SK-N-SH treated with all-trans-retinoic acid at 6 μM for 48 hours (cell line): Measurements from ENCODE around the gene KCNN4.

Source experiments
- ARNTL ChIP-seq: fragments of 450-650 bp; formaldehyde crosslinking; IDR thresholded peaks from 2 replicates; pipeline ENCODE4 v1.5.0; 2020; ENCODE audit warnings: low read depth, mild to moderate bottlenecking, moderate library complexity, borderline replicate concordance
- BACH2 ChIP-seq: fragments of 250-450 bp; sonication (Bioruptor Pico); IDR thresholded peaks from 2 replicates; pipeline ENCODE4 v1.9.0; 2021; ENCODE audit warnings: mild to moderate bottlenecking, borderline replicate concordance
- ESRRG ChIP-seq: fragments of 250-450 bp; sonication (Bioruptor Pico); IDR thresholded peaks from 2 replicates; pipeline ENCODE4 v1.6.1; 2021; ENCODE audit warnings: mild to moderate bottlenecking
- GLIS3 ChIP-seq: fragments of 250-450 bp; sonication (Bioruptor Pico); IDR thresholded peaks from 2 replicates; pipeline ENCODE4 v1.5.0; 2020; ENCODE audit warnings: mild to moderate bottlenecking, moderate library complexity
- ISL1 ChIP-seq: fragments of 250-450 bp; sonication (Bioruptor Pico); IDR thresholded peaks from 2 replicates; pipeline ENCODE4 v2.1.2; 2022; ENCODE audit warnings: mild to moderate bottlenecking, moderate library complexity
- PPARA ChIP-seq: fragments of 250-450 bp; sonication (Bioruptor Pico); IDR thresholded peaks from 2 replicates; pipeline ENCODE4 v1.5.0; 2020; ENCODE audit warnings: mild to moderate bottlenecking, borderline replicate concordance
- SNAI2 ChIP-seq: fragments of 250-450 bp; sonication (Bioruptor Pico); IDR thresholded peaks from 2 replicates; pipeline ENCODE4 v1.5.0; 2020; ENCODE audit warnings: mild to moderate bottlenecking, moderate library complexity
- ZFP3 ChIP-seq: fragments of 250-450 bp; sonication (Bioruptor Pico); IDR thresholded peaks from 2 replicates; pipeline ENCODE4 v1.5.0; 2020; ENCODE audit warnings: mild to moderate bottlenecking, moderate library complexity
- ZFP30 ChIP-seq: fragments of 450-650 bp; formaldehyde crosslinking; IDR thresholded peaks from 2 replicates; pipeline ENCODE4 v1.5.0; 2022; ENCODE audit warnings: mild to moderate bottlenecking, moderate library complexity
- ZNF8 ChIP-seq: fragments of 450-650 bp; formaldehyde crosslinking; IDR thresholded peaks from 2 replicates; pipeline ENCODE4 v1.5.0; 2020; ENCODE audit warnings: mild to moderate bottlenecking, moderate library complexity
- TF ChIP-seq, protein P1 (sequence below): fragments of 250-450 bp; sonication (Bioruptor Pico); IDR thresholded peaks from 2 replicates; pipeline ENCODE4 v1.5.1; 2020; ENCODE audit warnings: low read depth, mild to moderate bottlenecking, moderate library complexity
- TF ChIP-seq, protein P2 (sequence below): fragments of 250-450 bp; sonication (Bioruptor Pico); IDR thresholded peaks from 2 replicates; pipeline ENCODE4 v1.8.0; 2020; ENCODE audit warnings: mild to moderate bottlenecking, moderate library complexity, borderline replicate concordance

DNA sequence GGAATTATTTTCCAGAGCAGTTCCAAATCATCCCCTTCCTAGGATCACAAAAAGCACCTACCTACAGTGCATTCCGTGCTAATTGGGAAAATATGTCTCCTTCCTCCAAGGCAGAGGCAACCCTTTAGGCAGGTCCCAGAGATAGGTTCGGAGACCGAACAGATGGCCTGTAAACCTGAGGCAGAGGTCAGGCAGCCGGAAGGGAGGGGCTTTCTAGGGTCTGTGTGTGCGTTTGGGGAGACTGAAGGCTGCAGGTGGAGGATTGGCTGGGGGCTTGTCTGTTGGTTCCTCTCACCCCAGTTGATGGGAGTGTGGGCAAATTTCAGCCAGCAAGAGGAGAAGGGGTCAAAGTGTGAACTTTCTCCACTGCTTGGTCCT lies 7.1 kb downstream of the KCNN4 start:
- TF ChIP-seq, protein P1, sequence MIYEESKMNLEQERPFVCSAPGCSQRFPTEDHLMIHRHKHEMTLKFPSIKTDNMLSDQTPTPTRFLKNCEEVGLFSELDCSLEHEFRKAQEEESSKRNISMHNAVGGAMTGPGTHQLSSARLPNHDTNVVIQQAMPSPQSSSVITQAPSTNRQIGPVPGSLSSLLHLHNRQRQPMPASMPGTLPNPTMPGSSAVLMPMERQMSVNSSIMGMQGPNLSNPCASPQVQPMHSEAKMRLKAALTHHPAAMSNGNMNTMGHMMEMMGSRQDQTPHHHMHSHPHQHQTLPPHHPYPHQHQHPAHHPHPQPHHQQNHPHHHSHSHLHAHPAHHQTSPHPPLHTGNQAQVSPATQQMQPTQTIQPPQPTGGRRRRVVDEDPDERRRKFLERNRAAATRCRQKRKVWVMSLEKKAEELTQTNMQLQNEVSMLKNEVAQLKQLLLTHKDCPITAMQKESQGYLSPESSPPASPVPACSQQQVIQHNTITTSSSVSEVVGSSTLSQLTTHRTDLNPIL (CRISPR knock-in tag), result no peak
- TF ChIP-seq ARNTL, result no peak
- no peak for TF ChIP-seq ZFP3 (CRISPR knock-in tag)
- TF ChIP-seq, protein P2, sequence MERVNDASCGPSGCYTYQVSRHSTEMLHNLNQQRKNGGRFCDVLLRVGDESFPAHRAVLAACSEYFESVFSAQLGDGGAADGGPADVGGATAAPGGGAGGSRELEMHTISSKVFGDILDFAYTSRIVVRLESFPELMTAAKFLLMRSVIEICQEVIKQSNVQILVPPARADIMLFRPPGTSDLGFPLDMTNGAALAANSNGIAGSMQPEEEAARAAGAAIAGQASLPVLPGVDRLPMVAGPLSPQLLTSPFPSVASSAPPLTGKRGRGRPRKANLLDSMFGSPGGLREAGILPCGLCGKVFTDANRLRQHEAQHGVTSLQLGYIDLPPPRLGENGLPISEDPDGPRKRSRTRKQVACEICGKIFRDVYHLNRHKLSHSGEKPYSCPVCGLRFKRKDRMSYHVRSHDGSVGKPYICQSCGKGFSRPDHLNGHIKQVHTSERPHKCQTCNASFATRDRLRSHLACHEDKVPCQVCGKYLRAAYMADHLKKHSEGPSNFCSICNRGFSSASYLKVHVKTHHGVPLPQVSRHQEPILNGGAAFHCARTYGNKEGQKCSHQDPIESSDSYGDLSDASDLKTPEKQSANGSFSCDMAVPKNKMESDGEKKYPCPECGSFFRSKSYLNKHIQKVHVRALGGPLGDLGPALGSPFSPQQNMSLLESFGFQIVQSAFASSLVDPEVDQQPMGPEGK (CRISPR knock-in tag), result no peak
- no peak for TF ChIP-seq SNAI2 (CRISPR knock-in tag)
- TF ChIP-seq ZFP30 (CRISPR knock-in tag), result no peak
- TF ChIP-seq ESRRG (CRISPR knock-in tag), result no peak
- no peak for TF ChIP-seq ISL1
- no peak for TF ChIP-seq BACH2 (CRISPR knock-in tag)
- TF ChIP-seq ZNF8, result no peak
- TF ChIP-seq PPARA (CRISPR knock-in tag), result no peak
- no peak for TF ChIP-seq GLIS3 (CRISPR knock-in tag)
